Left kidney (tissue), 2 donors: ENCODE data around the gene NUDT8. TPM values are rescaled to one million over a fixed set of nuclear protein-coding genes. Genes with fewer than 3 reads are reported as not detected.
"Not testable (repeated sequence)": the region's sequence is repeated elsewhere in the genome, so short reads cannot be mapped to it uniquely, and the experiment has no call there.

Experiments
- DNase-seq: peaks from one replicate; pipeline ENCODE4 v3.0.0-alpha.2; 2013
- polyA plus RNA-seq: library from polyadenylated mRNA; unstranded; fragments of 120-200 nt; gene quantifications from one replicate; pipeline ENCODE4 v1.2.1, GENCODE V29; 2013; ENCODE audit not compliant: insufficient read length

Gene NUDT8
- polyA plus RNA-seq, 1 donor, result 3.8 TPM

DNA sequence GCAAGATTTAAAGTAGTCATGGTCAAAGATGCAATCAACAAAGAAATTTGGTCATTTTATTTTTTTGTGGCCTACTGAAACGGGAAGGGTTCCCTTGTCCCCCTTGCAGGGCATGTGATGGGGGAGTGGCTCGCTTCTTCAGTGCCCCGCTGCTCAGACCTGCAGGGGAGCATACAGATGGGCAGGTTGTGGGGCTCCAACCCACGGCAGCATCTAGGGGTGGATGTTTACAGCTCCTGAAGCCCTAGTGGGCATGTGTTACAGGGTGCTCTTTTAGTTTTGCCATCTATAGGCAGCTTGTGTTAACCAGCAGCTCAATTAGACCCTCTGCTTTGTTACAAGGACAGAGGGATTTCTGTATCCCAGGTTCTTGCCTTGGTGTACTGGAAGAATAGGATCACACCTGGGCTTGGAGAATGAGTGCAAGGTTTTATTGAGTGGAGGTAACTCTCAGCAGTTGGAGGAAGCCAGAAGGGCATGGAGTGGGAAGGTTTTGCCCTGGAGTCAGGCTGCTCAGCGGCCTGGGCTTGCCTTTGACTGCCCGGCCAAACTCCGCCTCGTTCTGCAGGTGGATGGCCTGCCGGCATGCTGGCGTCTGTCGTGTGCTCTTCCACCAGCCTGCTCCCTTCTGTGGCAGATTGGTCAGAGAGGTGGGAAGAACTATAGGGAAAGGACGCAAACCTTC is 36.7 kb downstream of the NUDT8 start:
- DNase-seq, result no peak

DNA sequence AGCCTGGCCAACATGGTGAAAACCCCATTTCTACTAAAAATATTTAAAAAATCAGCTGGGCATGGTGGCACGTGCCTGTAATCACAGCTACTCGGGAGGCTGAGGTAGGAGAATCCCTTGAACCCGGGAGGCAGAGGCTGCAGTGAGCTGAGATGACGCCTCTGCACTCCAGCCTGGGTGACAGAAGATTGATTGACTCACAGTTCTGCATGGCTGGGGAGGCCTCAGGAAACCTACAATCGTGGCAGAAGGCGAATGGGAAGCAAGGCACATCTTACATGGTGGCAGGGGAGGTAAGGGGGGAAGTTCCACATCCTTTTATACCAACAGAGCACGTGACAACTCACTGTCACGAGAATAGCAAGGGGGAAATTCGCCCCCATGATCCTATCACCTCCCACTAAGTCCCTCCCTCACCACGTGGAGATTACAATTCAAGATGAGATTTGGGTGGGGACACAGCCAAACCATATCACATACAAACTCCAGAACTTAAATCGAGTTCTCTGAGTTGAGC is 40.8 kb downstream of the NUDT8 start:
- DNase-seq, result not testable (repeated sequence)

DNA sequence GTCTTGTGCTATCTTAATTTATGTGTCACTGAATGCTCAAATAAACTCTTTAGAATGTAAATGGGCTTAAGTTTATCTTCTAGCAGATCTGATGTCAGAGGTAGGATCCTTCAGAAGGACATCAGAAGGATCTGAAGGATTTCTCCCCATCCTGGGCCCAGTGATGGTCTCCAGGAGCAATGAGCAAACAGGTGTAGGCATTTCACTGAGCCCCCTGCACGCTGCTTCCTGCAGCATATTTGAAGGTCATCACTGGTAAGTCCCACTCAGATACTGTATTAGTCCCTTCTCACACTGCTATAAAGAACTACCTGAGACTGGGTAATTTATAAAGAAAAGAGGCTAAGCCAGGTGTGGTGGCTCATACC is 41.6 kb downstream of the NUDT8 start:
- DNase-seq, result no peak

DNA sequence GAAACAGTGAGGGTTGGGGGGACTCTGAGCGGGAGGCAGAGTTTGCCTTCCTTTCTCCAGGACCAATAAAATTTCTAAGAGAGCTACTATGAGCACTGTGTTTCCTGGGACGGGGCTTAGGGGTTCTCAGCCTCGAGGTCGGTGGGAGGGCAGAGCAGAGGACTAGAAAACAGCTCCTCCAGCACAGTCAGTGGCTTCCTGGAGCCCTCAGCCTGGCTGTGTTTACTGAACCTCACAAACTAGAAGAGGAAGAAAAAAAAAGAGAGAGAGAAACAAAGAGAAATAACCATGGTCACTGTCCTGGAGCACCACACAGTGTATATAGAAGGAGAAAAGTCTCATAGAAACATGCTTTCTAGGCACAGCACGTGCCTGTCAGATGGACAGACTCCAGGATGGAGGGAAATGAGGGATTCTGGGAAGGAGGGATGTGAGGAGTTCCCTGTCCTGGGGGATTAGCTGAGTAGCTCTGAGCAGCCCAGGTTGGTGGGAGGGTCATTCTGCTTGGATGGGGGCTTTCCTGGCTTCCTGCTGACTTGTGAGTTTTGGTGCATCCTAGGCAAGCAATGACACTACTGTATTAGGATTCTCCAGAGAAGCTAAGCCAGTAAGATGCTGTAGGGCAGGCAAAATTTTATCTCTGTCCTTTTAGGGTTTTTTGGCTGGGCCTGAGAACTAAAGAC is 43.0 kb downstream of the NUDT8 start:
- DNase-seq, result no peak

DNA sequence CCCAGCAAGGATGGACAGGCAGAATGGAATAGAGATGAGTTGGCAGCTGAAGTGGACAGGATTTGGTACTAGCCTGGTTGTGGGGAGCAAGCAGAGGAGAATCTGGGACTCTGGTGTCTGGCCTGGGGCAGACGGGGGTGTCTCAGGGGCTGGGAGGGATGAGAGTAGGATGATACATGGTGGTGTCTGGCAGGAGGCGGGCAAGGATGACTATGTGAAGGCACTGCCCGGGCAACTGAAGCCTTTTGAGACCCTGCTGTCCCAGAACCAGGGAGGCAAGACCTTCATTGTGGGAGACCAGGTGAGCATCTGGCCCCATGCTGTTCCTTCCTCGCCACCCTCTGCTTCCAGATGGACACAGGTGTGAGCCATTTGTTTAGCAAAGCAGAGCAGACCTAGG is 43.8 kb downstream of the NUDT8 start:
- DNase-seq, result no peak

DNA sequence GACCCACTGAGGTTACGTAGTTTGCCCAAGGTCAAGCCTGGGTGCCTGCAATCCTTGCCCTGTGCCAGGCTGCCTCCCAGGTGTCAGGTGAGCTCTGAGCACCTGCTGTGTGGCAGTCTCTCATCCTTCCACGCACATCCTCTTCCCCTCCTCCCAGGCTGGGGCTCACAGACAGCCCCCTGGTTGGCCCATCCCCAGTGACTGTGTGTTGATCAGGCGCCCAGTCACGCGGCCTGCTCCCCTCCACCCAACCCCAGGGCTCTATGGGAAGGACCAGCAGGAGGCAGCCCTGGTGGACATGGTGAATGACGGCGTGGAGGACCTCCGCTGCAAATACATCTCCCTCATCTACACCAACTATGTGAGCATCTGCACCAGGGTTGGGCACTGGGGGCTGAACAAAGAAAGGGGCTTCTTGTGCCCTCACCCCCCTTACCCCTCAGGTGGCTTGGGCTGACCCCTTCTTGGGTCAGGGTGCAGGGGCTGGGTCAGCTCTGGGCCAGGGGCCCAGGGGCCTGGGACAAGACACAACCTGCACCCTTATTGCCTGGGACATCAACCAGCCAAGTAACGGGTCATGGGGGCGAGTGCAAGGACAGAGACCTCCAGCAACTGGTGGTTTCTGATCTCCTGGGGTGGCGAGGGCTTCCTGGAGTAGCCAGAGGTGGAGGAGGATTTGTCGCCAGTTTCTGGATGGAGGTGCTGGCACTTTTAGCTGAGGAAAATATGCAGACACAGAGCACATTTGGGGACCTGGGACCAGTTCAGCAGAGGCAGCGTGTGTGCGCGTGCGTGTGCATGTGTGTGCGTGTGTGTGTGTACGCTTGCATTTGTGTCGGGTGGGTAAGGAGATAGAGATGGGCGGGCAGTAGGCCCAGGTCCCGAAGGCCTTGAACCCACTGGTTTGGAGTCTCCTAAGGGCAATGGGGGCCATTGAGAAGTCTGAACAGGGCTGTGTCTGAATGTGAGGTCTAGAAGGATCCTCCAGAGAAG is 44.6 kb downstream of the NUDT8 start:
- no peak for DNase-seq

DNA sequence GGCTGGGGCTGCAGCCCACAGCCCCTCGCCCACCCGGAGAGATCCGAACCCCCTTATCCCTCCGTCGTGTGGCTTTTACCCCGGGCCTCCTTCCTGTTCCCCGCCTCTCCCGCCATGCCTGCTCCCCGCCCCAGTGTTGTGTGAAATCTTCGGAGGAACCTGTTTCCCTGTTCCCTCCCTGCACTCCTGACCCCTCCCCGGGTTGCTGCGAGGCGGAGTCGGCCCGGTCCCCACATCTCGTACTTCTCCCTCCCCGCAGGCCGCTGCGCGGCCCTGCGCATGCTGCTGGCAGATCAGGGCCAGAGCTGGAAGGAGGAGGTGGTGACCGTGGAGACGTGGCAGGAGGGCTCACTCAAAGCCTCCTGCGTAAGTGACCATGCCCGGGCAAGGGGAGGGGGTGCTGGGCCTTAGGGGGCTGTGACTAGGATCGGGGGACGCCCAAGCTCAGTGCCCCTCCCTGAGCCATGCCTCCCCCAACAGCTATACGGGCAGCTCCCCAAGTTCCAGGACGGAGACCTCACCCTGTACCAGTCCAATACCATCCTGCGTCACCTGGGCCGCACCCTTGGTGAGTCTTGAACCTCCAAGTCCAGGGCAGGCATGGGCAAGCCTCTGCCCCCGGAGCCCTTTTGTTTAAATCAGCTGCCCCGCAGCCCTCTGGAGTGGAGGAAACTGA is 45.4 kb downstream of the NUDT8 start:
- DNase-seq, result no peak

DNA sequence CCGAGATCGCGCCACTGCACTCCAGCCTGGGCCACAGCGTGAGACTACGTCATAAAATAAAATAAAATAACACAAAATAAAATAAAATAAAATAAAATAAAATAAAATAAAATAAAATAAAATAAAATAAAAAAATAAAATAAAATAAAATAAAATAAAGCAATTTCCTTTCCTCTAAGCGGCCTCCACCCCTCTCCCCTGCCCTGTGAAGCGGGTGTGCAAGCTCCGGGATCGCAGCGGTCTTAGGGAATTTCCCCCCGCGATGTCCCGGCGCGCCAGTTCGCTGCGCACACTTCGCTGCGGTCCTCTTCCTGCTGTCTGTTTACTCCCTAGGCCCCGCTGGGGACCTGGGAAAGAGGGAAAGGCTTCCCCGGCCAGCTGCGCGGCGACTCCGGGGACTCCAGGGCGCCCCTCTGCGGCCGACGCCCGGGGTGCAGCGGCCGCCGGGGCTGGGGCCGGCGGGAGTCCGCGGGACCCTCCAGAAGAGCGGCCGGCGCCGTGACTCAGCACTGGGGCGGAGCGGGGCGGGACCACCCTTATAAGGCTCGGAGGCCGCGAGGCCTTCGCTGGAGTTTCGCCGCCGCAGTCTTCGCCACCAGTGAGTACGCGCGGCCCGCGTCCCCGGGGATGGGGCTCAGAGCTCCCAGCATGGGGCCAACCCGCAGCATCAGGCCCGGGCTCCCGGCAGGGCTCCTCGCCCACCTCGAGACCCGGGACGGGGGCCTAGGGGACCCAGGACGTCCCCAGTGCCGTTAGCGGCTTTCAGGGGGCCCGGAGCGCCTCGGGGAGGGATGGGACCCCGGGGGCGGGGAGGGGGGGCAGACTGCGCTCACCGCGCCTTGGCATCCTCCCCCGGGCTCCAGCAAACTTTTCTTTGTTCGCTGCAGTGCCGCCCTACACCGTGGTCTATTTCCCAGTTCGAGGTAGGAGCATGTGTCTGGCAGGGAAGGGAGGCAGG is 46.2 kb downstream of the NUDT8 start, which contains the start of gene GSTP1:
Gene GSTP1 (plus strand): TSS at position 566 of the 958 bp plus-strand sequence. CDS start 32 bp downstream, at position 598.
- DNase-seq, result peak; percentile 94

DNA sequence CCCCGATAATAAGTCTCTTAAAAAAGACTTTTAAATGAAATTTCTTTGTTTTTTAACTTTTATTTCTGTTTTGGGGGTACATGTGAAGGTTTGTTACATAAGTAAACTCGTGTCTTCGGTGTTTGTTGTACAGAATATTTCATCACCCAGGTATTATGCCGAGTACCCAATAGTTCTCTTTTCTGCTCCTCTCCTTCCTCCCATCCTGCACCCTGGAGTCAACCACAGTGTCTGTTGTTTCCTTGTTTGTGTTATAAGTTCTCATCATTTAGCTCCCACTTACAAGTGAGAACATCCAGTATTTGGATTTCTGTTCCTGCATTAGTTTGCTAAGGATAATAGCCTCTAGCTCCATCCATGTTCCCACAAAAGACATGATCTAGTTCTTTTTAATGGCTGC is 47.7 kb downstream of the NUDT8 start:
- DNase-seq, result no peak

DNA sequence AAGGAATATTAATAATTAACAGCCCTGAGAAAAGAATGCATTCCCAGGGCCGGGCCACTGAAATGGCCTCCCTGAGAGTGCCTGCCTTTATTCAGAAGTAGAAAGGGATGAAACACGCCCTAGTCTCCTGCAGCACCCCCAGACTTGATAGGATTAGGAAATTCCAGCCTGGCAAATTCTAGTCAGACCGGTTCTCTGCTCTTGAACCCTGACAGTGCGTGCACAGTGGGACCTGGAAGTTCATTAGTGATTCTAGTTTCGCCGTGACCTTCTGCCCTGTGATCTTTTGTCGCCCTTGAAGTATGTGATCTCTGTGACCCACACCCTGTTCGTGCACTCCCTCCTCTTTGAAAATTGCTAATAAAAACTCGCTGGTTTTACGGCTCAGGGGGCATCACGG is 48.3 kb downstream of the NUDT8 start:
- DNase-seq, result no peak

DNA sequence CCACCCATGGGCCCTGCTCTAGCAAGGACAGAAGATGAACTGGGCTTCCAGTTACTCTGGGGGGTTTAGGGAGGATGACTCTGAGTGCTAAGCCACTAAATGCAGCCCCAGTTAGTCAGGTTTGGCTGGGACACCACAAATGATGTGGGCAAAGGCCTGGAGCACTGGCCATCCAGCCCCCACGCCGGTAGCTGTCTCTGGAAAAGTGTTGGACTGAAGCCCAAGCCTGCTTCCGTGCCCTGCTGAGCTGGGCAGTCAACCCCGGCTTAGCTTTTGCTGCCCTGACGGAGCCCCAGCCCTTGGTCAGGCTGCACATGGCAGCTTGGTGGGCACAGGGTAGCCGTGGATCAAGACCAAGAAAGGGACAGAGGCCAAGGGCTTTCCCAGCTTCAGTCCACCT is 51.8 kb downstream of the NUDT8 start:
- DNase-seq, result no peak

Other genes with a start within 250 kb of the NUDT8 start
- 29.6 TPM for gene RAD9A, start 238.0 kb downstream of the NUDT8 start, polyA plus RNA-seq
- 154 TPM for gene PPP1CA, start 228.1 kb downstream of the NUDT8 start, polyA plus RNA-seq
- gene TBC1D10C, start 225.9 kb downstream of the NUDT8 start, polyA plus RNA-seq, result 8.2 TPM
- 4.4 TPM for gene CARNS1, start 214.3 kb downstream of the NUDT8 start, polyA plus RNA-seq
- 40.4 TPM for gene RPS6KB2, start 201.4 kb downstream of the NUDT8 start, polyA plus RNA-seq
- gene PTPRCAP, start 192.3 kb downstream of the NUDT8 start, polyA plus RNA-seq, result 2.6 TPM
- gene CORO1B, start 186.5 kb downstream of the NUDT8 start, polyA plus RNA-seq, result 55.3 TPM
- not detected for gene GPR152, start 177.2 kb downstream of the NUDT8 start, polyA plus RNA-seq
- gene CABP4, start 174.6 kb downstream of the NUDT8 start, polyA plus RNA-seq, result 1.0 TPM
- gene TMEM134, start 160.7 kb downstream of the NUDT8 start, polyA plus RNA-seq, result 39.4 TPM
- 51.8 TPM for gene AIP, start 146.9 kb downstream of the NUDT8 start, polyA plus RNA-seq
- 28.6 TPM for gene PITPNM1, start 124.6 kb downstream of the NUDT8 start, polyA plus RNA-seq
- gene CDK2AP2, start 121.8 kb downstream of the NUDT8 start, polyA plus RNA-seq, result 32.8 TPM
- 0.35 TPM for gene CABP2, start 106.5 kb downstream of the NUDT8 start, polyA plus RNA-seq
- gene GSTP1, start 46.1 kb downstream of the NUDT8 start, polyA plus RNA-seq, result 672 TPM
- gene NDUFV1, start 23.0 kb downstream of the NUDT8 start, polyA plus RNA-seq, result 209 TPM
- gene TBX10, start 9.8 kb upstream of the NUDT8 start, polyA plus RNA-seq, result not detected
- gene ACY3, start 20.8 kb upstream of the NUDT8 start, polyA plus RNA-seq, result 22.2 TPM
- 2.8 TPM for gene ALDH3B2, start 44.7 kb upstream of the NUDT8 start, polyA plus RNA-seq